PC-9 (cell line): Measurements from ENCODE around the gene OIP5. TPM values are rescaled to one million over a fixed set of nuclear protein-coding genes. Genes with fewer than 3 reads are reported as not detected.
A peak's percentile ranks its signal among the peaks of the same experiment; 100 is the strongest.

Source experiments
- BruUV-seq: library from RNA; stranded (reverse); fragments of 400-500 nt; replicated peaks from 2 replicates; lab custom pipeline; 2021; lab: Mats Ljungman, UMichigan
- CTCF ChIA-PET: fragments of 300-600 bp; sonication (Branson Sonifier 250); formaldehyde crosslinking; loops from one replicate; lab custom pipeline; 2022; ENCODE audit warnings: antibody characterized with exemption; lab: Charles Lee
- POLR2A ChIA-PET: fragments of 300-600 bp; sonication (Branson Sonifier 250); formaldehyde crosslinking; loops from one replicate; lab custom pipeline; 2022; ENCODE audit warnings: antibody characterized with exemption; ENCODE audit not compliant: unreplicated experiment; lab: Charles Lee
- DNase-seq, 2 experiments: peaks; one replicate each; pipeline versions ENCODE4 v3.0.0 to v3.0.0-alpha.2; 2015 to 2022; ENCODE audit warnings: mixed read lengths in 1 of 2
- H2AFZ ChIP-seq: fragments of 200-600 bp; sonication (generic); 2 replicates; pipeline ENCODE4 v1.8.1; 2017; ENCODE audit warnings: antibody characterized with exemption
- H3F3A ChIP-seq: fragments of 200-600 bp; sonication (generic); 2 replicates; pipeline ENCODE4 v1.8.1; 2017; ENCODE audit warnings: antibody characterized with exemption, mild to moderate bottlenecking, low read depth; ENCODE audit not compliant: insufficient read depth
- H3K27ac ChIP-seq: fragments of 200-600 bp; sonication (generic); 2 replicates; pipeline ENCODE4 v1.6.1; 2016; ENCODE audit warnings: mixed run types
- H3K27me3 ChIP-seq: fragments of 200-600 bp; sonication (generic); 2 replicates; pipeline ENCODE4 v1.6.1; 2016; ENCODE audit warnings: low read depth, mixed run types; ENCODE audit not compliant: insufficient read depth
- H3K36me3 ChIP-seq: fragments of 200-600 bp; sonication (generic); 2 replicates; pipeline ENCODE4 v1.6.1; 2016; ENCODE audit warnings: low read depth, mixed run types
- H3K4me1 ChIP-seq: fragments of 200-600 bp; sonication (generic); replicated peaks from 2 replicates; pipeline ENCODE4 v1.6.1; 2016; ENCODE audit warnings: mixed run types; ENCODE audit not compliant: insufficient read depth
- H3K4me2 ChIP-seq: fragments of 200-600 bp; sonication (generic); 2 replicates; pipeline ENCODE4 v1.6.1; 2017; ENCODE audit warnings: mixed run types
- H3K4me3 ChIP-seq: fragments of 200-600 bp; sonication (generic); 2 replicates; pipeline ENCODE4 v1.6.1; 2016; ENCODE audit warnings: mixed run types
- H3K79me2 ChIP-seq: fragments of 200-600 bp; sonication (generic); 2 replicates; pipeline ENCODE4 v1.6.1; 2017; ENCODE audit warnings: low read depth, mixed run types
- H3K9me2 ChIP-seq: fragments of 200-600 bp; sonication (generic); 2 replicates; pipeline ENCODE4 v1.8.1; 2017; ENCODE audit warnings: mild to moderate bottlenecking; ENCODE audit not compliant: insufficient read depth
- H3K9me3 ChIP-seq: fragments of 200-600 bp; sonication (generic); 2 replicates; pipeline ENCODE4 v1.8.1; 2016; ENCODE audit warnings: low read depth; ENCODE audit not compliant: insufficient read depth
- H4K20me1 ChIP-seq: fragments of 200-600 bp; sonication (generic); 2 replicates; pipeline ENCODE4 v1.8.1; 2017; ENCODE audit not compliant: insufficient read depth
- CTCF ChIP-seq: fragments of 200-600 bp; sonication (generic); conservative IDR thresholded peaks from 2 replicates; pipeline ENCODE4 v1.6.1; 2017; ENCODE audit warnings: mixed run types, antibody characterized with exemption, mild to moderate bottlenecking, moderate library complexity
- EZH2 ChIP-seq: fragments of 200-600 bp; sonication (generic); IDR thresholded peaks from 2 replicates; pipeline ENCODE4 v1.8.0; 2017; ENCODE audit warnings: antibody characterized with exemption, low read depth
- intact Hi-C: fragments of 100-400 bp; cut with micrococcal nuclease; formaldehyde crosslinking; loops from one replicate; pipeline ENCODE4 v1.10.0; 2022; ENCODE audit not compliant: unreplicated experiment
- total RNA-seq: library from RNA; stranded (reverse); gene quantifications from 2 replicates; pipeline ENCODE4 v1.2.3, GENCODE V29; 2021

OIP5 gene
- total RNA-seq, 1 experiment from 2014 or later: 25.4 TPM

- no peak overlapping the region for H2AFZ ChIP-seq
- intact Hi-C loops: loop anchor here (2.0 kb wide), 1 partner anchor 44 kb away; no protein-coding TSS in a partner anchor
- H3K27me3 ChIP-seq: no peaks in the 10 kb centered on the region
- peaks cover 22% of the 10 kb centered on the region for H3K4me1 ChIP-seq
- no TSS peak for BruUV-seq
- H4K20me1 ChIP-seq: no peaks in the 10 kb centered on the region
- POLR2A ChIA-PET: interaction anchor here (0.6 to 1.2 kb wide), 3 partner anchors 17 to 68 kb away, joined by 3 to 33 read pairs (median 11); no protein-coding TSS in a partner anchor
- no peaks in the 10 kb centered on the region for H3K9me3 ChIP-seq
- TF ChIP-seq CTCF (no peak), EZH2 (no peak)
- peak overlapping the region; percentile 23; the same call in 1 of the 2 replicates for H3K27ac ChIP-seq
- CTCF ChIA-PET: interaction anchor here (0.6 to 0.7 kb wide), 2 partner anchors 46 to 910 kb away, joined by 3 read pairs; partner anchors contain the start of gene CHP1
- no peak overlapping the region for H3K4me3 ChIP-seq
- H3F3A ChIP-seq: peaks cover 27% of the 10 kb centered on the region
- H3K79me2 ChIP-seq: no peaks in the 10 kb centered on the region
- 0 out of 2 replicates have a peak, but pooled peaks cover 4% of the 10 kb centered on the region for H3K36me3 ChIP-seq
- DNase-seq: peak; percentile 57 to 86
- no peaks in the 10 kb centered on the region for H3K9me2 ChIP-seq
- H3K4me2 ChIP-seq: no peak overlapping the region
Observed at GRCh38 chr15:41276831-41277230, 55.6 kb downstream of the OIP5 start.

- ChIA-PET CTCF (no interaction called here), POLR2A (interaction anchor here (0.5 kb wide), 1 partner anchor 142 kb away, joined by 3 read pairs; no protein-coding TSS in a partner anchor)
- Histone ChIP-seq H3K4me1 (no peaks in the 10 kb centered on the region), H3F3A (no peaks in the 10 kb centered on the region), H3K9me3 (no peaks in the 10 kb centered on the region), H2AFZ (no peak overlapping the region), H4K20me1 (no peaks in the 10 kb centered on the region), H3K36me3 (peaks cover under 1% of the 10 kb centered on the region; the same call in 1 of the 2 replicates), H3K79me2 (no peaks in the 10 kb centered on the region), H3K27me3 (no peaks in the 10 kb centered on the region), H3K4me3 (no peak overlapping the region), H3K27ac (no peak overlapping the region), H3K9me2 (no peaks in the 10 kb centered on the region), H3K4me2 (no peak overlapping the region)
- TF ChIP-seq CTCF (no peak), EZH2 (no peak)
- intact Hi-C loops: no loop called here
- DNase-seq: no peak
- no TSS peak for BruUV-seq
Observed at GRCh38 chr15:41269887-41270286, 62.5 kb downstream of the OIP5 start.

- ChIA-PET POLR2A (no interaction called here), CTCF (interaction anchor here (0.6 to 0.7 kb wide), 2 partner anchors 14 to 358 kb away, joined by 5 to 6 read pairs; no protein-coding TSS in a partner anchor)
- Histone ChIP-seq H3K36me3 (peaks cover 24% of the 10 kb centered on the region), H3K4me2 (no peak overlapping the region), H3K27me3 (no peaks in the 10 kb centered on the region), H3K9me2 (no peaks in the 10 kb centered on the region), H2AFZ (no peak overlapping the region), H3K9me3 (no peaks in the 10 kb centered on the region), H3K27ac (peak overlapping the region; percentile 16; the same call in 1 of the 2 replicates), H3F3A (peaks cover 18% of the 10 kb centered on the region), H3K79me2 (peaks cover 12% of the 10 kb centered on the region; the same call in 1 of the 2 replicates), H3K4me3 (no peak overlapping the region), H3K4me1 (peaks cover 20% of the 10 kb centered on the region), H4K20me1 (no peaks in the 10 kb centered on the region)
- BruUV-seq: no TSS peak
- intact Hi-C loops: no loop called here
- no peak for DNase-seq
- TF ChIP-seq EZH2 (no peak), CTCF (no peak)
Observed at GRCh38 chr15:41263891-41264351, 68.5 kb downstream of the OIP5 start.
